Heart left ventricle (tissue), 13 donors: ENCODE measurements around the gene TTI1.

ENCODE experiments used
- POLR2A ChIP-seq, 2 donors: fragments of 450-650 bp; IDR thresholded peaks; one replicate each; pipeline ENCODE4 v1.6.1; 2017; ENCODE audit warnings: antibody characterized with exemption in 2 of 2, mild to moderate bottlenecking in 2 of 2, moderate library complexity in 2 of 2
- TF ChIP-seq, protein P1 (sequence below), 12 donors: fragments of 200-600 bp; sonication (generic) in 4 of 12; IDR thresholded peaks; one replicate each; pipeline versions ENCODE4 v1.5.0 to v1.8.0; 2018 to 2022; ENCODE audit warnings: antibody characterized with exemption in 12 of 12, mild to moderate bottlenecking in 5 of 12
- donor health status: ischemic (EF 13 %, LVEDD 7.1; RV severe dilation, severe dysfunction).
- donor health status: DM: no; HTN: yes; CAD: no.
- donor health status: DM: no; HTN: no; CAD: no.
- donor health status: ischemic (EF 25% LVEDD 6.9; RV normal size, moderate dysfunction).
- donor health status: ischemic (EF 25% LVEDD 5.7; RV mildly dilated, moderate dysfunction).
- donor health status: ischemic (EF 35%, LVEDD 5.7; RV mildly dilated, moderate dysfunction).
- donor health status: nonischemic (EF 11% LVEDD 7.7; RV severe dilation, severe dysfunction).
- donor health status: DM: yes; HTN: yes; CAD: no.
- donor health status: PGD.
- donor health status: ischemic (EF 29% LVEDD 5.4; RV normal size, mild dysfunction).
- donor health status: nonischemic (EF 23%, LVEDD 6.1; RV moderate dilation, normal function).

DNA sequence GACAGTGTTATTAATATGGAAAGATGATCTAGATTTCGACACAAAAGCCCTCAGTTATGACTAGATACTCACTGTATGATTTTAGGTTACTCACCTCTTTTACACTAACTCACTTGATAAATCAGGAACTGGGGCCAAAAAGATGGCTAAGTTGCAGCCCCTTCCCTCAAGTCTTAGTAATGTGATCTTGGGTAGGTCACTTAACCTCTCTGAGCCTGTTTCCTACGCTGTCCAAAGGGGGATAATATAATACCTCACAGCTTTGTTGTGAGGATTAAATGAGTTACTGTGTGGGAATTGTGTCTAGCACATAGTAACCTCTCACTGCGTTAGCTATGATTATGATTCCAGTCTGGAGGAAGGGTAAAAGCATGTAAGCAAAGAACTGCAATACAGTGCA, 1.3 kb downstream of the TTI1 start:
- TF ChIP-seq, protein P1, sequence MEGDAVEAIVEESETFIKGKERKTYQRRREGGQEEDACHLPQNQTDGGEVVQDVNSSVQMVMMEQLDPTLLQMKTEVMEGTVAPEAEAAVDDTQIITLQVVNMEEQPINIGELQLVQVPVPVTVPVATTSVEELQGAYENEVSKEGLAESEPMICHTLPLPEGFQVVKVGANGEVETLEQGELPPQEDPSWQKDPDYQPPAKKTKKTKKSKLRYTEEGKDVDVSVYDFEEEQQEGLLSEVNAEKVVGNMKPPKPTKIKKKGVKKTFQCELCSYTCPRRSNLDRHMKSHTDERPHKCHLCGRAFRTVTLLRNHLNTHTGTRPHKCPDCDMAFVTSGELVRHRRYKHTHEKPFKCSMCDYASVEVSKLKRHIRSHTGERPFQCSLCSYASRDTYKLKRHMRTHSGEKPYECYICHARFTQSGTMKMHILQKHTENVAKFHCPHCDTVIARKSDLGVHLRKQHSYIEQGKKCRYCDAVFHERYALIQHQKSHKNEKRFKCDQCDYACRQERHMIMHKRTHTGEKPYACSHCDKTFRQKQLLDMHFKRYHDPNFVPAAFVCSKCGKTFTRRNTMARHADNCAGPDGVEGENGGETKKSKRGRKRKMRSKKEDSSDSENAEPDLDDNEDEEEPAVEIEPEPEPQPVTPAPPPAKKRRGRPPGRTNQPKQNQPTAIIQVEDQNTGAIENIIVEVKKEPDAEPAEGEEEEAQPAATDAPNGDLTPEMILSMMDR (IDR thresholded peaks at IDR 0.05): no peak
- no peak for TF ChIP-seq POLR2A (IDR thresholded peaks at IDR 0.05)
